Measurements from ENCODE around the gene VPS37B.

VPS37B gene

DNA sequence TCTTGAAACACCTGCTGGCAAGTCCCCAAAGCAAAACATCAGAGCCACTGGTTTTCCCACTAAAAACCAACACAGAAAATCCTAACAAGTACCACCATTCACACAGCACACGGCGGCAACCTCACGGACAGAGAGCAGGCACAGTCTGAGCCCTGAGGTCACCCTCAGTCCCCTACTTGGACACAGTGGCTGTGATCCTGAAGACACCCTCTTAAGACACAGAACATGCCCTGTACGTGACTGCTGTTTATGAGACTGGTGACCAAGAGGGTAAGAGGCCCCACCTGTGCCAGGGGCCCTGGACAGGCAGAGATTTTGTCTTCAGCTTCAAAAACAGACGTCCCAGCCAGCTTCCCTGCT lies 31.1 kb downstream of the VPS37B start:
- ChIA-PET CTCF (interaction anchor here (1.2 to 10.3 kb wide), 8 partner anchors 11 to 86 kb away, joined by 3 to 158 read pairs (median 4); no protein-coding TSS in a partner anchor), POLR2A (no interaction called here)
- TF ChIP-seq, protein P1, sequence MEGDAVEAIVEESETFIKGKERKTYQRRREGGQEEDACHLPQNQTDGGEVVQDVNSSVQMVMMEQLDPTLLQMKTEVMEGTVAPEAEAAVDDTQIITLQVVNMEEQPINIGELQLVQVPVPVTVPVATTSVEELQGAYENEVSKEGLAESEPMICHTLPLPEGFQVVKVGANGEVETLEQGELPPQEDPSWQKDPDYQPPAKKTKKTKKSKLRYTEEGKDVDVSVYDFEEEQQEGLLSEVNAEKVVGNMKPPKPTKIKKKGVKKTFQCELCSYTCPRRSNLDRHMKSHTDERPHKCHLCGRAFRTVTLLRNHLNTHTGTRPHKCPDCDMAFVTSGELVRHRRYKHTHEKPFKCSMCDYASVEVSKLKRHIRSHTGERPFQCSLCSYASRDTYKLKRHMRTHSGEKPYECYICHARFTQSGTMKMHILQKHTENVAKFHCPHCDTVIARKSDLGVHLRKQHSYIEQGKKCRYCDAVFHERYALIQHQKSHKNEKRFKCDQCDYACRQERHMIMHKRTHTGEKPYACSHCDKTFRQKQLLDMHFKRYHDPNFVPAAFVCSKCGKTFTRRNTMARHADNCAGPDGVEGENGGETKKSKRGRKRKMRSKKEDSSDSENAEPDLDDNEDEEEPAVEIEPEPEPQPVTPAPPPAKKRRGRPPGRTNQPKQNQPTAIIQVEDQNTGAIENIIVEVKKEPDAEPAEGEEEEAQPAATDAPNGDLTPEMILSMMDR (IDR thresholded peaks at IDR 0.05; ENCODE audit: control extremely low read depth, extremely low read depth, low read depth, missing control alignments), result no peak
- no peak for DNase-seq (ENCODE audit: extremely low spot score)

DNA sequence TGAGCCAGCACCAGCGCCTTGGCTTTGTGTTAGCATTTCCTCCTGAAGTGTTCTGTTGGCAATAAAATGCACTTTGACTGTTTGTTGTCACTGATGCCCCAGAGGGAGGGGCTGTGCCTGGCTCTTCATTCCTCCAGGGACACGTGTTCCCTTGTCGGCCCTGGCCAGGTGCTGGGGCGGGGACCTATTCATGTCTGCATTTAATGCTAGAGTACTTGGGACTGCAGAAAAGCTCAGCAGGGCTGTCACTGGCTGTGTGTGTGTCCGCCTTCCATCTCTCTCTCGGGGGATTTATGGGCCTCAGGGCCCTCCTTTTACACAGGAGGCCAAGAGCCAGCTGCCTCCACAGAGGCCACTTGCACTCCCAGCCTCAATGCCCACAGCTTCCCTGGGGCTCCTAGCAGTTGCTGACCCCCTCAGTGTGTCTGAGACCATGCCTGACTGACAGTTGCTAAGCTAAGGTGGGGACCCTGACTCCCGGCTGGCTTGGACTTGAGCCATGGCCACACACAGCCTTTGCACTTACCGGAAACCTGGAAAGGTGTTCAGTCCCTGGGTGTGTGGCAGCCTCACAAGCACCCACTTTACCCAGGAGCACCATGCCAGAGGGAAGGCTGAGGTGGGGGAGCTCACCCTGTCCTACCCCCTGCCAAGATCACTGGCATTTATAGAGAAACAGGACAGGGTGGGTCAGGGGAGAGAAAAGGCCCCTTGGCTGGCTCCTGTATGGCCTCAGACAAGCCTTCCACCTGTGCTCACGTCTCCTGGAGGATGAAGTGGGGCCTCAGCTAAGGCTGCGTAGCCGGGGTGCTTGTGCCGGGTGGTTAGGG lies 32.8 kb downstream of the VPS37B start:
- ChIA-PET CTCF (interaction anchor here (0.9 to 10.3 kb wide), 5 partner anchors 10 to 375 kb away, joined by 3 to 158 read pairs (median 4); no protein-coding TSS in a partner anchor), POLR2A (interaction anchor here (0.5 to 0.6 kb wide), 2 partner anchors 23 to 79 kb away, joined by 4 to 7 read pairs; no protein-coding TSS in a partner anchor)
- no peak for DNase-seq (ENCODE audit: extremely low spot score)
- TF ChIP-seq, protein P1 (IDR thresholded peaks at IDR 0.05; ENCODE audit: control extremely low read depth, extremely low read depth, low read depth, missing control alignments), result no peak

DNA sequence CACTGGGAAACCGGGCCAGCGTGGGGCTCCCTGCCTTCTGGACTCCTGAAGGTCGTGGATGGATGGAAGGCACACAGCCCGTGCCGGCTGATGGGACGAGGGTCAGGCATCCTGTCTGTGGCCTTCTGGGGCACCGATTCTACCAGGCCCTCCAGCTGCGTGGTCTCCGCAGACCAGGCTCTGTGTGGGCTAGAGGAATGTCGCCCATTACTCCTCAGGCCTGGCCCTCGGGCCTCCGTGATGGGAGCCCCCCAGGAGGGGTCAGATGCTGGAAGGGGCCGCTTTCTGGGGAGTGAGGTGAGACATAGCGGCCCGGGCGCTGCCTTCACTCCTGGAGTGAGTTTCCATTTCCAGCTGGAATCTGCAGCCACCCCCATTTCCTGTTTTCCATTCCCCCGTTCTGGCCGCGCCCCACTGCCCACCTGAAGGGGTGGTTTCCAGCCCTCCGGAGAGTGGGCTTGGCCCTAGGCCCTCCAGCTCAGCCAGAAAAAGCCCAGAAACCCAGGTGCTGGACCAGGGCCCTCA lies 33.8 kb downstream of the VPS37B start:
- no peak for DNase-seq (ENCODE audit: extremely low spot score)
- ChIA-PET CTCF (interaction anchor here (0.8 to 10.3 kb wide), 16 partner anchors 10 to 376 kb away, joined by 3 to 158 read pairs (median 9); partner anchors contain the start of gene ABCB9), POLR2A (no interaction called here)
- TF ChIP-seq, protein P1 (IDR thresholded peaks at IDR 0.05; ENCODE audit: control extremely low read depth, extremely low read depth, low read depth, missing control alignments), result no peak

DNA sequence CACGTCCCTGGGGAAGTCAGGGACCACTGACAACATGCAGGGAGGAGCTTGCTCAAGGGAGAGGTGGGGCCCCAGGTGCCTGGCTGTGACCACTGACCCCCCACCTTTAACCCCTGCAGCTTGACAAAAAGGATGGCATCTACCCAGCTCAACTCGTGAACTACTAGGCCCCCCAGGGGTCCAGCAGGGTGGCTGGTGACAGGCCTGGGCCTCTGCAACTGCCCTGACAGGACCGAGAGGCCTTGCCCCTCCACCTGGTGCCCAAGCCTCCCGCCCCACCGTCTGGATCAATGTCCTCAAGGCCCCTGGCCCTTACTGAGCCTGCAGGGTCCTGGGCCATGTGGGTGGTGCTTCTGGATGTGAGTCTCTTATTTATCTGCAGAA lies 34.3 kb downstream of the VPS37B start:
- TF ChIP-seq, protein P1 (IDR thresholded peaks at IDR 0.05; ENCODE audit: control extremely low read depth, extremely low read depth, low read depth, missing control alignments), result no peak
- no peak for DNase-seq (ENCODE audit: extremely low spot score)
- ChIA-PET POLR2A (no interaction called here), CTCF (interaction anchor here (0.8 to 10.3 kb wide), 25 partner anchors 11 to 720 kb away, joined by 3 to 158 read pairs (median 7); partner anchors contain the start of gene ABCB9)

DNA sequence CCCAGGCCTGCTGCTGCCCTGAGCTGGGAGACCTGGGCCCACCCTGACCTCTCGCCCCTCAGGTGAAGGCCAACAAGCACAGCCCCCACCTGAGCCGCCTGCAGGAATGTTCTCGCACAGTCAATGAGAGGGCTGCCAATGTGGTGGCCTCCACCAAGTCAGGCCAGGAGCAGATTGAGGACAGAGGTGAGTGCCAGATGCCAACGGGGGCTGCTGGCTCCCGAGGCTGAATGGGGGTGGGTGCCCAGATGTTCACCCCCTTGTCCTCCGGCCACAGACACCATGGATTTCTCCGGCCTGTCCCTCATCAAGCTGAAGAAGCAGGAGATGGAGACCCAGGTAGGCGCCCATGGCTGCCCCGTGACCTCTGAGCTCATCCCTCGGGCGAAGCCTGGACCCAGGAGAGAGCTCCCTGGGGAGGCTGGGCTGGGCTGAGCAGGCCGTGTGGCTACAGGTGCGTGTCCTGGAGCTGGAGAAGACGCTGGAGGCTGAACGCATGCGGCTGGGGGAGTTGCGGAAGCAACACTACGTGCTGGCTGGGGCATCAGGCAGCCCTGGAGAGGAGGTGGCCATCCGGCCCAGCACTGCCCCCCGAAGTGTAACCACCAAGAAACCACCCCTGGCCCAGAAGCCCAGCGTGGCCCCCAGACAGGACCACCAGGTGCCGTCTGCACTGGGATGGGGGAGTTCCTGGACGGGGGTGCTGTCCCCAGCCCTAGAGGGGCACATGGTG lies 34.9 kb downstream of the VPS37B start:
- ChIA-PET POLR2A (no interaction called here), CTCF (interaction anchor here (0.6 to 10.3 kb wide), 38 partner anchors 11 to 756 kb away, joined by 3 to 158 read pairs (median 5); partner anchors contain the start of genes ABCB9, MPHOSPH9 and MTRFR)
- TF ChIP-seq, protein P1 (IDR thresholded peaks at IDR 0.05; ENCODE audit: control extremely low read depth, extremely low read depth, low read depth, missing control alignments), result no peak
- no peak for DNase-seq (ENCODE audit: extremely low spot score)

Measured in GM10248 (cell line).